ENCODE measurements around the gene SV2B. TPM values are rescaled to one million over a fixed set of nuclear protein-coding genes. Genes with fewer than 3 reads are reported as not detected.

The SV2B gene
- polyA plus RNA-seq, 2 of the 4 experiments (the other 2 are of a cell fraction): 0.05 TPM; not detected in 1

- ATAC-seq: no peak
- Histone ChIP-seq H3K27ac (no peak overlapping the region), H3K9me3 (no peaks in the 10 kb centered on the region), H3K4me3 (no peak overlapping the region), H3K4me2 (no peak overlapping the region), H3K4me1 (no peaks in the 10 kb centered on the region)
- CTCF ChIA-PET: interaction anchor here (1.2 to 1.5 kb wide), 3 partner anchors 10 to 148 kb away, joined by 3 to 4 read pairs (median 4); no protein-coding TSS in a partner anchor
- POLR2A ChIA-PET: no interaction called here
- FAIRE-seq: no peak
- DNase-seq (ENCODE audit: low read depth in 1 of 2, low spot score in 1 of 2): no peak
- WGBS (ENCODE audit: missing lambda C conversion rate): 27% methylated on average over 7 of the region's 7 CpGs
- TF ChIP-seq RAD21 (conservative IDR thresholded peaks at IDR 0.05 in 1 of 2, IDR thresholded peaks at IDR 0.05 in 1 of 2) (no peak), RCOR1 (IDR thresholded peaks at IDR 0.05; ENCODE audit: low read depth, low read length) (no peak), HEYL (CRISPR knock-in tag; IDR thresholded peaks at IDR 0.05) (no peak), GATA3 (IDR thresholded peaks at IDR 0.05; ENCODE audit: borderline replicate concordance) (no peak), HOXA7 (CRISPR knock-in tag; IDR thresholded peaks at IDR 0.05) (no peak), ESRRA (IDR thresholded peaks at IDR 0.05; ENCODE audit: borderline replicate concordance, low read length) (no peak)
Observed at GRCh38 chr15:91203619-91204203, 103.7 kb downstream of the SV2B start.

GRCh38 chr15:91208371-91208770, 108.3 kb downstream of the SV2B start:
- no peak overlapping the region for H3K4me3 ChIP-seq
- FAIRE-seq: no peak
- ChIA-PET POLR2A (no interaction called here), CTCF (interaction anchor here (0.6 kb wide), 1 partner anchor 53 kb away, joined by 3 read pairs; no protein-coding TSS in a partner anchor)
- DNase-seq (ENCODE audit: low read depth in 1 of 2, low spot score in 1 of 2): no peak
- no peaks in the 10 kb centered on the region for H3K4me1 ChIP-seq
- no peak for ATAC-seq
- H3K9me3 ChIP-seq: no peaks in the 10 kb centered on the region
- no peak for TF ChIP-seq GATA3 (IDR thresholded peaks at IDR 0.05; ENCODE audit: borderline replicate concordance)
- no peak overlapping the region for H3K4me2 ChIP-seq
- no peak overlapping the region for H3K27ac ChIP-seq
- 3% methylated on average over 1 of the region's 1 CpG for WGBS (ENCODE audit: missing lambda C conversion rate)

- Histone ChIP-seq H3K4me2 (no peak overlapping the region), H3K9me3 (peaks cover 4% of the 10 kb centered on the region; the same call in 1 of the 3 replicates), H3K4me3 (no peak overlapping the region), H3K4me1 (no peaks in the 10 kb centered on the region), H3K27ac (no peak overlapping the region)
- FAIRE-seq (no peak), DNase-seq (ENCODE audit: low read depth in 1 of 2, low spot score in 1 of 2) (no peak), ATAC-seq (no peak)
- ChIA-PET POLR2A (no interaction called here), CTCF (interaction anchor here (1.3 kb wide), 1 partner anchor 13 kb away, joined by 3 read pairs; no protein-coding TSS in a partner anchor)
- TF ChIP-seq RAD21 (conservative IDR thresholded peaks at IDR 0.05 in 1 of 2, IDR thresholded peaks at IDR 0.05 in 1 of 2): no peak
- TF ChIP-seq CBX8 (IDR thresholded peaks at IDR 0.05): no peak
- no peak for TF ChIP-seq JUNB (IDR thresholded peaks at IDR 0.05)
- no peak for TF ChIP-seq FOSB (CRISPR knock-in tag; IDR thresholded peaks at IDR 0.05)
- TF ChIP-seq POLR2A (IDR thresholded peaks at IDR 0.05; ENCODE audit: low read length): no peak
- TF ChIP-seq ZFP36 (IDR thresholded peaks at IDR 0.05; ENCODE audit: borderline replicate concordance, partially characterized antibody): no peak
- no peak for TF ChIP-seq JUN (IDR thresholded peaks at IDR 0.05)
- TF ChIP-seq NR3C1 (IDR thresholded peaks at IDR 0.05): no peak
- no peak for TF ChIP-seq ELK1 (IDR thresholded peaks at IDR 0.05; ENCODE audit: low read depth, low read length)
- TF ChIP-seq KDM5A (IDR thresholded peaks at IDR 0.05): no peak
- no peak for TF ChIP-seq CBX2 (IDR thresholded peaks at IDR 0.05; ENCODE audit: borderline replicate concordance, low read depth)
- WGBS (ENCODE audit: missing lambda C conversion rate): 2% methylated on average over 4 of the region's 4 CpGs
Observed at GRCh38 chr15:91209318-91209717, 109.3 kb downstream of the SV2B start.

GRCh38 chr15:91209726-91210125, 109.7 kb downstream of the SV2B start:
- WGBS (ENCODE audit: missing lambda C conversion rate): 0% methylated on average over 3 of the region's 3 CpGs
- no peaks in the 10 kb centered on the region for H3K4me1 ChIP-seq
- no peak overlapping the region for H3K27ac ChIP-seq
- ChIA-PET POLR2A (no interaction called here), CTCF (interaction anchor here (0.5 to 1.3 kb wide), 2 partner anchors 12 to 15 kb away, joined by 3 read pairs; no protein-coding TSS in a partner anchor)
- no peak overlapping the region for H3K4me2 ChIP-seq
- FAIRE-seq (no peak), DNase-seq (ENCODE audit: low read depth in 1 of 2, low spot score in 1 of 2) (no peak), ATAC-seq (no peak)
- peaks cover 4% of the 10 kb centered on the region; the same call in 1 of the 3 replicates for H3K9me3 ChIP-seq
- no peak for TF ChIP-seq BCL3 (IDR thresholded peaks at IDR 0.05)
- no peak for TF ChIP-seq MAX (IDR thresholded peaks at IDR 0.05)
- TF ChIP-seq HEYL (CRISPR knock-in tag; IDR thresholded peaks at IDR 0.05): no peak
- TF ChIP-seq EHF (CRISPR knock-in tag; IDR thresholded peaks at IDR 0.05): no peak
- H3K4me3 ChIP-seq: no peak overlapping the region
